Gastroesophageal sphincter (tissue), 4 donors: ENCODE measurements around the gene THSD4. TPM values are rescaled to one million over a fixed set of nuclear protein-coding genes. Genes with fewer than 3 reads are reported as not detected.

Source experiments
- ATAC-seq: fragments of 150-250 bp; one replicate; pipeline ENCODE4 v1.9.1; 2016; ENCODE audit warnings: mild to moderate bottlenecking, moderate library complexity
- H3K27ac ChIP-seq, 4 donors: fragments of 200-600 bp; sonication (generic) in 3 of 4; 1 replicate in 3 of 4; 2 replicates in 1 of 4; pipeline ENCODE4 v1.5.1; 2016 to 2019
- H3K27me3 ChIP-seq: fragments of 200-600 bp; sonication (generic); one replicate; pipeline ENCODE4 v1.5.1; 2019
- H3K36me3 ChIP-seq, 2 donors: fragments of 200-600 bp; sonication (generic); one replicate each; pipeline ENCODE4 v1.5.1; 2019; ENCODE audit warnings: control low read depth in 1 of 2
- H3K4me1 ChIP-seq, 3 donors: fragments of 200-600 bp; sonication (generic); 1 replicate in 2 of 3; 2 replicates in 1 of 3; pipeline ENCODE4 v1.5.1; 2016 to 2019; ENCODE audit warnings: control low read depth in 2 of 3
- H3K4me3 ChIP-seq, 2 donors: fragments of 200-600 bp; sonication (generic); one replicate each; pipeline ENCODE4 v1.5.1; 2019; ENCODE audit warnings: mild to moderate bottlenecking in 1 of 2, moderate library complexity in 1 of 2
- H3K9me3 ChIP-seq, 3 donors: fragments of 200-600 bp; sonication (generic); one replicate each; pipeline ENCODE4 v1.5.1; 2017 to 2019; ENCODE audit warnings: control low read depth in 2 of 3
- EP300 ChIP-seq: sonication (generic); formaldehyde crosslinking; IDR thresholded peaks from one replicate; pipeline ENCODE4 v1.6.1; 2017; ENCODE audit warnings: antibody characterized with exemption, mild to moderate bottlenecking
- POLR2A ChIP-seq, 2 donors: fragments of 450-650 bp; IDR thresholded peaks; one replicate each; pipeline ENCODE4 v1.6.1; 2017; ENCODE audit warnings: antibody characterized with exemption in 2 of 2, mild to moderate bottlenecking in 2 of 2, moderate library complexity in 1 of 2
- POLR2AphosphoS5 ChIP-seq: sonication (generic); formaldehyde crosslinking; IDR thresholded peaks from one replicate; pipeline ENCODE4 v1.6.1; 2017; ENCODE audit warnings: antibody characterized with exemption
- WGBS, 2 donors: methylation state at CpG; one replicate each; pipeline ENCODE4 v1.1.5; 2018; ENCODE audit warnings: low coverage in 1 of 2; 5-methylcytosine and 5-hydroxymethylcytosine counted together
- total RNA-seq, 4 donors: library from RNA; depleted of rRNA; stranded (reverse); fragments of >200 nt; gene quantifications; one replicate each; pipeline ENCODE4 v1.1.0, GENCODE V29; 2016
- TF ChIP-seq, protein P1 (sequence below), 4 experiments: fragments of 200-600 bp in 2 of 4; fragments of 450-650 bp in 2 of 4; sonication (generic) in 1 of 4; IDR thresholded peaks; one replicate each; pipeline ENCODE4 v1.5.1; 2017 to 2019; ENCODE audit warnings: antibody characterized with exemption in 4 of 4, mild to moderate bottlenecking in 2 of 4, moderate library complexity in 2 of 4

THSD4 gene
- total RNA-seq, 4 donors from 2014 or later, result 4.6 to 28.5 (median 17.6) TPM

GRCh38 chr15:71509139-71509538 lies 393.9 kb downstream of the THSD4 start:
- TF ChIP-seq POLR2A (IDR thresholded peaks at IDR 0.05), result no peak
- TF ChIP-seq, protein P1, sequence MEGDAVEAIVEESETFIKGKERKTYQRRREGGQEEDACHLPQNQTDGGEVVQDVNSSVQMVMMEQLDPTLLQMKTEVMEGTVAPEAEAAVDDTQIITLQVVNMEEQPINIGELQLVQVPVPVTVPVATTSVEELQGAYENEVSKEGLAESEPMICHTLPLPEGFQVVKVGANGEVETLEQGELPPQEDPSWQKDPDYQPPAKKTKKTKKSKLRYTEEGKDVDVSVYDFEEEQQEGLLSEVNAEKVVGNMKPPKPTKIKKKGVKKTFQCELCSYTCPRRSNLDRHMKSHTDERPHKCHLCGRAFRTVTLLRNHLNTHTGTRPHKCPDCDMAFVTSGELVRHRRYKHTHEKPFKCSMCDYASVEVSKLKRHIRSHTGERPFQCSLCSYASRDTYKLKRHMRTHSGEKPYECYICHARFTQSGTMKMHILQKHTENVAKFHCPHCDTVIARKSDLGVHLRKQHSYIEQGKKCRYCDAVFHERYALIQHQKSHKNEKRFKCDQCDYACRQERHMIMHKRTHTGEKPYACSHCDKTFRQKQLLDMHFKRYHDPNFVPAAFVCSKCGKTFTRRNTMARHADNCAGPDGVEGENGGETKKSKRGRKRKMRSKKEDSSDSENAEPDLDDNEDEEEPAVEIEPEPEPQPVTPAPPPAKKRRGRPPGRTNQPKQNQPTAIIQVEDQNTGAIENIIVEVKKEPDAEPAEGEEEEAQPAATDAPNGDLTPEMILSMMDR (IDR thresholded peaks at IDR 0.05), result no peak
- no peak for TF ChIP-seq POLR2AphosphoS5
- TF ChIP-seq EP300, result no peak
- no peaks in the 10 kb centered on the region for H3K27me3 ChIP-seq
- WGBS, 2 donors, result 60 to 80% methylated on average over 1 of the region's 1 CpG
- no peak overlapping the region for H3K4me3 ChIP-seq
- no peak for ATAC-seq
- no peak overlapping the region for H3K27ac ChIP-seq
- no peaks in the 10 kb centered on the region for H3K9me3 ChIP-seq
- no peaks in the 10 kb centered on the region for H3K4me1 ChIP-seq
- no peaks in the 10 kb centered on the region for H3K36me3 ChIP-seq

DNA sequence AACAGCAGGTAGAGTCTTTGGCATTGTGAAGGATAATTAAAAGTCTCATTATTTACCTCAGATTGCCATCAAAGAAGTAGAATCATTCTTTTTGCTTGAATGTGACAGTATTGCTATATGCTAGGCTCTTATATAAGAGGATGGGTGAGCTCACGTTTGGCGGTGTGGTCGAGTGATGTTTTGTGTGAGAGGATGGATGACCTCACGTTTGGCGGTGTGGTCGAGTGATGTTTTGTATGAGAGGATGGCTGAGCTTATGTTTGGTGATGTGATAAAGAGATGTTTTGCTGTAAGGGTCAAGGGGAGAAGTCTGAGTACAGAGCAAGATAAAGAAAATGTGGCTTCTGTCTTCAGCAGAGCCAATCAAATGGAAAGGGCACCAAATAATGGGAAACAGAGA lies 395.5 kb downstream of the THSD4 start:
- no peak for ATAC-seq
- Histone ChIP-seq H3K27me3 (no peaks in the 10 kb centered on the region), H3K9me3 (no peaks in the 10 kb centered on the region), H3K4me1 (no peaks in the 10 kb centered on the region), H3K4me3 (no peak overlapping the region), H3K36me3 (no peaks in the 10 kb centered on the region), H3K27ac (no peak overlapping the region)
- 50 to 59% methylated on average over 6 of the region's 6 CpGs for WGBS, 2 donors
- TF ChIP-seq POLR2A (IDR thresholded peaks at IDR 0.05) (no peak), EP300 (no peak), POLR2AphosphoS5 (no peak)
- TF ChIP-seq, protein P1 (IDR thresholded peaks at IDR 0.05), result no peak

DNA sequence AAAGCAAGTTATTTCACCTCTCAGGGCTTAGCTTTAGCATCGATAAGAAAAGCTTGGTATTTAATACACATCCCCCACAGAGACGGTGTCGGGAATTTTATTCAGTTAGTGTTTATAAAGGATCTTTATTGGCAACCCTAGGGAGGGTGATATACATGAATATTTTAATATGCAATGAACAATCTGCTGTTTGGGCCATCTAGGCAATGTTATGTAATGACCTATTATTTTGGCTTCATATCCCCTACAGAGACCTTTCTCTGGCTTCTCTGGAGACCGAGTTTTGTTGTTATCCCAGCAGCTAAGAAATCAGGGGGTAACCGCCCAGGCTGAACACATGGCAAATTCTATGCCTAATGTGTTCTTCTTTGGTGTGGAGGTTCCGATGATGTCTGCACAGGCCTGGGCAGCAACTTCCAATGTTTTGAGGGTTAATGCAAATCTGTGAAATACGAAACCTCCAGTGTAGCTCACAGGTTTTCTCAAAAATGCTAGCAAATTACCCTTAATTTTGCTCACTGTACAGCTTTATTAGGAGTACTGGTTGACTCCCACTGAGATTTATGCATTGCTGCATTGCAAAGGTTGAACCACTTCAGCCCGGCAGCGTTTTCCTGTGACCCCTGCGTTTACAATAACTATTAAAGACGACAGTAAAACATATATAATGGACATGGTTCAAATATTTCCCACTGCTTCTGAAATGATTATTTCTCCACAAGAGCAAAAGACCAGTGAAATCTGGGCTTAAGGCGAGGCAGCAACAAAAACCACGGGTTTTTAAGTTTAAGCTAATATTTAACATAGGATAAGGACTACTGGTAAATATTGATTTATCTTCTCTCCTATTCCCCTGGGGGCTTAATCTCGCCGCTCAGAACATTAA lies 396.8 kb downstream of the THSD4 start:
- H3K27me3 ChIP-seq, result no peaks in the 10 kb centered on the region
- H3K27ac ChIP-seq, result no peak overlapping the region
- ATAC-seq, result no peak
- H3K36me3 ChIP-seq, result no peaks in the 10 kb centered on the region
- WGBS, 2 donors, result 50 to 67% methylated on average over 13 to 15 of the region's 15 CpGs
- no peak overlapping the region for H3K4me3 ChIP-seq
- TF ChIP-seq POLR2A (IDR thresholded peaks at IDR 0.05) (no peak), POLR2AphosphoS5 (no peak), EP300 (no peak)
- TF ChIP-seq, protein P1 (IDR thresholded peaks at IDR 0.05), result no peak
- no peaks in the 10 kb centered on the region for H3K9me3 ChIP-seq
- H3K4me1 ChIP-seq, result no peaks in the 10 kb centered on the region

DNA sequence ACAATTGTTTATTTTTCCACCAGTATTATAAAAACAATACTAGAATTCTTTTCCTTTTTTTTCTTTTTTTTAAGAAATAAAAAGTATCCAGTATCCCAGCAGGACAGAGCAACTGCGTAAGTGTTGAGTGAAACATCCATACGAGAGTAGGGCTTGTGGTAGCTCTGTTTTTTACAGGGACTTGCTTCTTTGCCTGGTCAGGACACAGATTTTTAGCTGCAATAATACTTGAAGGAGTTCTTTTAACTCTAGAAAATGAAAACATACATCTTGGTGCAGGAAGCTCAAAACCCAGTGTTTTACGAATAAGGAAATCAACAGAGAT lies 397.4 kb downstream of the THSD4 start:
- no peaks in the 10 kb centered on the region for H3K9me3 ChIP-seq
- H3K36me3 ChIP-seq, result no peaks in the 10 kb centered on the region
- no peak overlapping the region for H3K4me3 ChIP-seq
- WGBS, 2 donors, result 79 to 91% methylated on average over 2 to 3 of the region's 3 CpGs
- no peaks in the 10 kb centered on the region for H3K4me1 ChIP-seq
- H3K27me3 ChIP-seq, result no peaks in the 10 kb centered on the region
- ATAC-seq, result no peak
- no peak overlapping the region for H3K27ac ChIP-seq
- TF ChIP-seq POLR2AphosphoS5 (no peak), EP300 (no peak)

DNA sequence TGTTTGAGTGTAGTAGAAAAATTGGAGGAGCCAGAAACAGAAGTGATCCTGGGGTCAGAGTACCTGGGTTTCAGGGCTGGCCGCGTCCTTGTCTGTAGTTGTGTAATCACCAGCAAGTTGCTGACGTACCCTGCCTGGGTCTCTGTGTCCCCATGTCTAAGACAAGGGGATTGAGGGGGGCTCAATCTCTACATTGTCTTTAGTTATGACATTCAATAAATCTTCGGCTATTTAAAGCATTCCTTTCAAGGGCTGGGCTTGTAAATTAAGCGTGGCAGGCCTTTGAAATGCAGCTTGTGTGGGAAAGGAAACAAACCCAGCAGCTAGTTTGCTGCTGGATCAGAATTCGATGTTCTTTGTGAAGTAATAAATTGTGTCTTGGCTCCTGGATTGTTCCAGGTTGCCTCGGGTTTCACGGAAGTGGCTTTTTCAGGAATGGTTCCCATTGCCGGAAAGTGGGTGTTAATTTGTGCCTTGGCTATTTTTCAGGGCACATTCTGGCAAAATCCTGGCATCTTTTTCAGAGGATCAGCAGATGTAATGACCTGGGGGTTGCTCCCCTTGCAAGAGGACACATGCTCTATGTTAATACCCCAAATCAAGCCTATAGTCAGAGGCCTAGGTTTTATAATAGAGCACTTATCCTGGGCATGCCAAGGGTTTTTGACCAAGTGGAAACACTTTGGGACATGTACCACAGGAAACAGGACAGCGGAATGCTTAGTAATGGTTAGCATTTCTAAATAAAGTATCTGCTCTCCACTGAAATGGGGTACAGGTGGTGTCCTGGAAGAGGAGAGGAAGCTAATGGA lies 400.3 kb downstream of the THSD4 start:
- no peak for ATAC-seq
- Histone ChIP-seq H3K4me3 (no peak overlapping the region), H3K36me3 (no peaks in the 10 kb centered on the region), H3K27ac (no peak overlapping the region), H3K4me1 (no peaks in the 10 kb centered on the region), H3K9me3 (no peaks in the 10 kb centered on the region), H3K27me3 (no peaks in the 10 kb centered on the region)
- TF ChIP-seq, protein P1 (IDR thresholded peaks at IDR 0.05), result no peak
- TF ChIP-seq POLR2AphosphoS5, result no peak
- TF ChIP-seq POLR2A (IDR thresholded peaks at IDR 0.05), result no peak
- no peak for TF ChIP-seq EP300
- WGBS, 2 donors, result 75 to 81% methylated on average over 7 to 9 of the region's 10 CpGs
